ENCODE measurements around the gene NFIA.

DNA sequence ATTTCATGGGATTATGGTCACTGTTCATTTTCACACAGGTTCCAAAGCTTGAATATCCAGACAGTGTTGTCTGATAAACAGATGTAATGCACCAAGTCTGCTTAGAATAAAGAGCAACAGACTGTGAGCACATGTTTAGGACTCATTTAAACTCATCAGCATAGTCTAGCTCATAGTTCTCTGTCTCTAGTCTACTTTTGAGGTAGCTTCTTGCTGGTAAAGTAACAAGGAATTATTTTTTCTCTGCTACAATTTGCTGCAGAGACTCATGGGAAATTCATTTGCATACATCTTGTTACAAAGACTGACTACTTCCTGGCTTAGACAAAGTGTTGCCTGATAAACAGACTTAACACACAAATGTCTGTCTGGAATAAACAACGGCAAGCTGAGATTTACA lies 187.2 kb downstream of the NFIA start:
- TF ChIP-seq, protein P1, sequence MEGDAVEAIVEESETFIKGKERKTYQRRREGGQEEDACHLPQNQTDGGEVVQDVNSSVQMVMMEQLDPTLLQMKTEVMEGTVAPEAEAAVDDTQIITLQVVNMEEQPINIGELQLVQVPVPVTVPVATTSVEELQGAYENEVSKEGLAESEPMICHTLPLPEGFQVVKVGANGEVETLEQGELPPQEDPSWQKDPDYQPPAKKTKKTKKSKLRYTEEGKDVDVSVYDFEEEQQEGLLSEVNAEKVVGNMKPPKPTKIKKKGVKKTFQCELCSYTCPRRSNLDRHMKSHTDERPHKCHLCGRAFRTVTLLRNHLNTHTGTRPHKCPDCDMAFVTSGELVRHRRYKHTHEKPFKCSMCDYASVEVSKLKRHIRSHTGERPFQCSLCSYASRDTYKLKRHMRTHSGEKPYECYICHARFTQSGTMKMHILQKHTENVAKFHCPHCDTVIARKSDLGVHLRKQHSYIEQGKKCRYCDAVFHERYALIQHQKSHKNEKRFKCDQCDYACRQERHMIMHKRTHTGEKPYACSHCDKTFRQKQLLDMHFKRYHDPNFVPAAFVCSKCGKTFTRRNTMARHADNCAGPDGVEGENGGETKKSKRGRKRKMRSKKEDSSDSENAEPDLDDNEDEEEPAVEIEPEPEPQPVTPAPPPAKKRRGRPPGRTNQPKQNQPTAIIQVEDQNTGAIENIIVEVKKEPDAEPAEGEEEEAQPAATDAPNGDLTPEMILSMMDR (conservative IDR thresholded peaks at IDR 0.05; ENCODE audit: low read length), result no peak
- no peak for TF ChIP-seq EZH2phosphoT487 (IDR thresholded peaks at IDR 0.05; ENCODE audit: borderline replicate concordance)

All from Loucy (cell line).